Kidney (tissue), 14 donors: Measurements from ENCODE around the gene KLC1. TPM values are rescaled to one million over a fixed set of nuclear protein-coding genes. Genes with fewer than 3 reads are reported as not detected.

Experiments
- DNase-seq, 5 donors: peaks; one replicate each; pipeline ENCODE4 v3.0.0-alpha.2; 2013 to 2020
- FAIRE-seq: peaks from 2 replicates; lab custom pipeline; 2012; peaks lifted over from hg19 to GRCh38; lab: Jason Lieb, UNC
- H3K27ac ChIP-seq, 2 donors: one replicate each; pipeline ENCODE4 v1.7.0; 2013; ENCODE audit warnings: low read depth in 2 of 2, low read length in 2 of 2, inconsistent platforms in 1 of 2
- H3K27me3 ChIP-seq: one replicate; pipeline ENCODE4 v1.7.1; 2013; ENCODE audit warnings: low read length, inconsistent platforms; ENCODE audit not compliant: control insufficient read depth, insufficient read depth
- H3K36me3 ChIP-seq, 3 donors: one replicate each; pipeline versions ENCODE4 v1.7.0 to v1.7.1; 2013; ENCODE audit warnings: low read length in 3 of 3, control low read depth in 1 of 3, inconsistent platforms in 1 of 3; ENCODE audit not compliant: insufficient read depth in 3 of 3, control insufficient read depth in 2 of 3
- H3K4me1 ChIP-seq, 3 donors: one replicate each; pipeline versions ENCODE4 v1.7.0 to v1.7.1; 2013; ENCODE audit warnings: low read length in 3 of 3, inconsistent platforms in 1 of 3, low read depth in 1 of 3; ENCODE audit not compliant: control insufficient read depth in 2 of 3, insufficient read depth in 2 of 3
- H3K4me3 ChIP-seq, 3 donors: one replicate each; pipeline versions ENCODE4 v1.7.0 to v1.8.1; 2013; ENCODE audit warnings: low read length in 3 of 3, control low read depth in 1 of 3, inconsistent platforms in 1 of 3
- H3K9ac ChIP-seq, 3 donors: one replicate each; pipeline versions ENCODE4 v1.7.0 to v1.7.1; 2013; ENCODE audit warnings: low read length in 3 of 3, control low read depth in 1 of 3, inconsistent platforms in 1 of 3
- H3K9me3 ChIP-seq, 3 donors: one replicate each; pipeline versions ENCODE4 v1.7.0 to v1.7.1; 2013; ENCODE audit warnings: low read length in 3 of 3, control low read depth in 1 of 3, inconsistent platforms in 1 of 3; ENCODE audit not compliant: control insufficient read depth in 2 of 3, insufficient read depth in 1 of 3
- CTCF ChIP-seq: IDR thresholded peaks from 3 replicates; pipeline ENCODE4 v1.5.1; 2012; ENCODE audit warnings: mild to moderate bottlenecking, moderate library complexity, borderline replicate concordance; ENCODE audit not compliant: insufficient read depth; ENCODE audit errors: extremely low read depth
- intact Hi-C: fragments of 100-400 bp; cut with DNase I; formaldehyde crosslinking; loops from one replicate; pipeline ENCODE4 v1.11.1; 2022
- polyA plus RNA-seq: library from polyadenylated mRNA; stranded (reverse); fragments of 350-450 nt; fragmentation: Illumina TruSeq; extraction: RNeasy Lipid Tissue Mini Kit (QIAGEN cat#74804); gene quantifications from one replicate; pipeline ENCODE4 v1.2.3, GENCODE V29; 2014; ENCODE audit warnings: low read depth, low replicate concordance; ENCODE audit not compliant: insufficient read depth
- total RNA-seq: library from RNA; stranded (reverse); fragmentation: NEBNext Ultra II Directional; extraction: Animal tissue kit (Norgen Biotek cat#: 25700); gene quantifications from one replicate; pipeline ENCODE4 v1.2.1, GENCODE V29; 2021
- donor health status: control.
- donor health status: control.
- donor health status: control.
- donor health status: control.
- donor health status: control.
- donor health status: DM: yes; HTN: yes; CAD: no.
- donor health status: Normal renal cell carcinoma (clear cell type).

Gene KLC1
- total and polyA plus RNA-seq, 2 donors from 2014 or later, result 49.8 to 152 TPM

GRCh38 chr14:103621860-103622259 lies 7.2 kb upstream of the KLC1 start:
- Histone ChIP-seq H3K4me3 (no peak overlapping the region), H3K27me3 (no peaks in the 10 kb centered on the region), H3K4me1 (peaks cover 0 to 10% (median 0%) of the 10 kb centered on the region in 3 donors), H3K9me3 (no peaks in the 10 kb centered on the region), H3K9ac (no peak overlapping the region), H3K27ac (no peak overlapping the region), H3K36me3 (no peaks in the 10 kb centered on the region)
- DNase-seq (no peak), FAIRE-seq (no peak)
- no peak for TF ChIP-seq CTCF
- intact Hi-C loops, result no loop called here

- no peak overlapping the region for H3K9ac ChIP-seq
- intact Hi-C loops, result no loop called here
- no peaks in the 10 kb centered on the region for H3K27me3 ChIP-seq
- FAIRE-seq (no peak), DNase-seq (no peak)
- H3K9me3 ChIP-seq, result no peaks in the 10 kb centered on the region
- no peaks in the 10 kb centered on the region for H3K36me3 ChIP-seq
- H3K4me1 ChIP-seq, result peaks cover 0 to 16% (median 0%) of the 10 kb centered on the region in 3 donors
- H3K4me3 ChIP-seq, result no peak overlapping the region
- H3K27ac ChIP-seq, result no peak overlapping the region
- TF ChIP-seq CTCF, result no peak
These were observed 5.7 kb upstream of the KLC1 start for GRCh38 chr14:103623308-103623707.

- DNase-seq, result peak in 2 of 5 donors; percentile 22 to 26
- H3K4me1 ChIP-seq, result peaks cover 0 to 17% (median 0%) of the 10 kb centered on the region in 3 donors
These were observed 5.0 kb upstream of the KLC1 start for GRCh38 chr14:103623883-103624482.

More at GRCh38 chr14:103623883-103624482, 5.0 kb upstream of the KLC1 start:
- no peak for FAIRE-seq
- Histone ChIP-seq H3K4me3 (no peak overlapping the region), H3K27ac (no peak overlapping the region), H3K9ac (no peak overlapping the region), H3K36me3 (no peaks in the 10 kb centered on the region), H3K9me3 (no peaks in the 10 kb centered on the region), H3K27me3 (no peaks in the 10 kb centered on the region)
- intact Hi-C loops, result no loop called here
- TF ChIP-seq CTCF, result no peak
